Testis (tissue), 2 donors: ENCODE results near the gene DNAJC8.

ENCODE experiments used
- CTCF ChIP-seq, 3 experiments: fragments of 450-650 bp in 2 of 3; fragments of 200-600 bp in 1 of 3; sonication (generic) in 1 of 3; IDR thresholded peaks; one replicate each; pipeline ENCODE4 v1.5.1; 2016 to 2019; ENCODE audit warnings: antibody characterized with exemption in 3 of 3, mild to moderate bottlenecking in 2 of 3, moderate library complexity in 1 of 3
- POLR2A ChIP-seq: fragments of 450-650 bp; IDR thresholded peaks from one replicate; pipeline ENCODE4 v1.6.1; 2017; ENCODE audit warnings: antibody characterized with exemption, mild to moderate bottlenecking, moderate library complexity

- TF ChIP-seq CTCF (IDR thresholded peaks at IDR 0.05) (no peak), POLR2A (no peak)
Observed at GRCh38 chr1:28195780-28196179, 37.0 kb downstream of the DNAJC8 start.
